GM12801 (cell line): ENCODE results near the gene SARNP.

Source experiments
- TF ChIP-seq, protein P1 (sequence below): IDR thresholded peaks from one replicate; pipeline ENCODE4 v1.5.1; 2011; ENCODE audit warnings: control low read depth; ENCODE audit not compliant: insufficient read length; ENCODE audit errors: extremely low read depth

Gene SARNP

DNA sequence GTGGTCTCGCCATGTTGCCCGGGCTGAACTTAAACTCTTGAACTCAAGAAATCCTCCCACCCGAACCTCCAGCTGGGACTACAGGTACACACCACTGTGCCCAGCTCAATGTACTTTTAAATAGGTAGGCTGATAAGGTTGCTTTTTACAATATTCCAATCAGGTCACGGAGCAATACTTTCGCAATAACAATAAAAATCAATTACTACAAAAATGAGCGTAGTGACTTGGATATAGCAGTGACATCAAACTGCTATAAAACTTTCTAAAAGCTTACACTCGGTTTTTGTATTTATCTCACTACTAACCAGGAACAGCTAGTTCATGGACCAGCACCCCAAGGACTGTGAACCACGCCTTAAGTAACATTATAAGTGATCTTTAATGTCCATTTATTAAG, 10.5 kb downstream of the SARNP start:
- TF ChIP-seq, protein P1, sequence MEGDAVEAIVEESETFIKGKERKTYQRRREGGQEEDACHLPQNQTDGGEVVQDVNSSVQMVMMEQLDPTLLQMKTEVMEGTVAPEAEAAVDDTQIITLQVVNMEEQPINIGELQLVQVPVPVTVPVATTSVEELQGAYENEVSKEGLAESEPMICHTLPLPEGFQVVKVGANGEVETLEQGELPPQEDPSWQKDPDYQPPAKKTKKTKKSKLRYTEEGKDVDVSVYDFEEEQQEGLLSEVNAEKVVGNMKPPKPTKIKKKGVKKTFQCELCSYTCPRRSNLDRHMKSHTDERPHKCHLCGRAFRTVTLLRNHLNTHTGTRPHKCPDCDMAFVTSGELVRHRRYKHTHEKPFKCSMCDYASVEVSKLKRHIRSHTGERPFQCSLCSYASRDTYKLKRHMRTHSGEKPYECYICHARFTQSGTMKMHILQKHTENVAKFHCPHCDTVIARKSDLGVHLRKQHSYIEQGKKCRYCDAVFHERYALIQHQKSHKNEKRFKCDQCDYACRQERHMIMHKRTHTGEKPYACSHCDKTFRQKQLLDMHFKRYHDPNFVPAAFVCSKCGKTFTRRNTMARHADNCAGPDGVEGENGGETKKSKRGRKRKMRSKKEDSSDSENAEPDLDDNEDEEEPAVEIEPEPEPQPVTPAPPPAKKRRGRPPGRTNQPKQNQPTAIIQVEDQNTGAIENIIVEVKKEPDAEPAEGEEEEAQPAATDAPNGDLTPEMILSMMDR, result no peak

DNA sequence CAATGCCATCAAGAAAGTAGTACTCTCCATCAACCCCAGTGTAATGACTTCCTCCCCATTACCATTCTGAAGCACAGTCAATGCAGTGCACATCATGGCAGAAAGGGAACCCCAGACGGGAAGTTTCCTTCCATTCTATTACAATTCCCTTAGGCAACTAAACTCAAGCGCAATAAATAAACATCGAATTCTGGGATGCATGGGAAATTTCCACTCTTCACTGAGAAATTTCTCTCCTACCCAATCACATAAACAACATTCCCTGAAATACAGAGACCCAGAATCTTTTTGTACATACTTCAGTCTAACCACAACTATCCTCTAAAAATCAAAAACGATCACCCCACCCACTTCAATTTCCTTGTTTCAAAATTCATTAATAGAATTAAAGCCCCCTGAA, 20.0 kb downstream of the SARNP start:
- TF ChIP-seq, protein P1, result no peak

- TF ChIP-seq, protein P1, result no peak
Measured at GRCh38 chr12:55797068-55797467, 20.5 kb downstream of the SARNP start.

- TF ChIP-seq, protein P1, result no peak
Measured at GRCh38 chr12:55795950-55796349, 21.6 kb downstream of the SARNP start.

DNA sequence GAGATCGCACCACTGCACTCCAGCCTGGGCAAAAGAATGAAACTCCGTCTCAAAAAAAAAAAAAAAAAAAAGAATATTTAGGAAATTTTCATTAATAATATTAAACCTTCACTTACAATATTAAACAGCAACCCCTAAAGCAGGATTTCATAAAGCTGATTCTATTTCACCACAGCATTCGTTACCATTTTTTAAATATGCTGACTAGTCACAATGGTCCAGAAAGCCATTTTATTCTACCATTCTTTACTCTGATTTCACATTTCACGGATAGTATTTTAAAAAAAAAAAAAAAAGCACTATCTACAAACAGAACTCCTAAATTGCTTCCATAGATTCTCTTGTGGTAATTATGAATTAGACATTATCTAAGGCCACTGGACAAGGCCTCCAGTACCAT, 27.6 kb downstream of the SARNP start:
- TF ChIP-seq, protein P1, result no peak

DNA sequence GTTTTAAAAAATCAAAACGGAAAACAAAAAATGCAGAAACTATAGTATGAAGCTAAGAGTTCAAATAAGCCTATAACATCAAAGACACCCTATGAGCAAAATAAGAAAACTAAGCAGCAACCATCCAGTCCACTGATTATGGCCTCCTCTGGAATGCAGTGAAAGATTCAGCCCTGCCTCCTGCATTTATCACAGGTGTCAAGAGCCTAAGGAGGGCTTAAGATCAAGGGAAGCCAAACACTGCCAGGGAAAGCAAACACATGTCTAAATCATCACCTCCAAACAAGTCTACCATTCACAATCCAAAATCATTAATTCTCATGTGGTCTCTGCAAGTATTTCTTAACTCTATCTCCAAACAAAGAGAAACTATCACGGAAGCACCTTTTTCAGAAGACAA, 28.4 kb downstream of the SARNP start:
- TF ChIP-seq, protein P1, result no peak

GRCh38 chr12:55788546-55788945, 29.0 kb downstream of the SARNP start:
- TF ChIP-seq, protein P1, result no peak

DNA sequence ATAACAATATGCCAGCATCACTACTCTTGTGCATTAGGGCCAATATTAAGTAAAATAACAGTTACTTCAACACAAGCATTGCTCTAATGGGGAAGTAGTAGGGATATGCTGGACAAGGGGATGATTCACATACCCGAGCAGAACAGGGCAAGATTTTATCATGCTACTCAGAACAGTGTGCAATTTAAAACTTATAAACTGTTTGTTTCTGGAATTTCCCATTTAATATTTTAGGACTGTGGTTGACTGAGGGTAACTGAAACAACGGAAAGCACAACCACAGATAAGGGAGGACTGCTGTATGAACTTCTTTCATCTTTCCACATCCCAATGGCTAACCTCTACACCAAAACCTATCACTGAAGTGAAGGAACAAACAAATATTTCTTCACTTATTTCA, 36.8 kb downstream of the SARNP start:
- TF ChIP-seq, protein P1, result no peak
